PC-9 (cell line): ENCODE results near the gene SSNA1. TPM values are rescaled to one million over a fixed set of nuclear protein-coding genes. Genes with fewer than 3 reads are reported as not detected.

Experiments used
- BruUV-seq: library from RNA; stranded (reverse); fragments of 400-500 nt; replicated peaks from 2 replicates; lab custom pipeline; 2021; lab: Mats Ljungman, UMichigan
- CTCF ChIA-PET: fragments of 300-600 bp; sonication (Branson Sonifier 250); formaldehyde crosslinking; loops from one replicate; lab custom pipeline; 2022; ENCODE audit warnings: antibody characterized with exemption; lab: Charles Lee
- POLR2A ChIA-PET: fragments of 300-600 bp; sonication (Branson Sonifier 250); formaldehyde crosslinking; loops from one replicate; lab custom pipeline; 2022; ENCODE audit warnings: antibody characterized with exemption; ENCODE audit not compliant: unreplicated experiment; lab: Charles Lee
- DNase-seq, 2 experiments: peaks; one replicate each; pipeline versions ENCODE4 v3.0.0 to v3.0.0-alpha.2; 2015 to 2022; ENCODE audit warnings: mixed read lengths in 1 of 2
- H2AFZ ChIP-seq: fragments of 200-600 bp; sonication (generic); 2 replicates; pipeline ENCODE4 v1.8.1; 2017; ENCODE audit warnings: antibody characterized with exemption
- H3F3A ChIP-seq: fragments of 200-600 bp; sonication (generic); 2 replicates; pipeline ENCODE4 v1.8.1; 2017; ENCODE audit warnings: antibody characterized with exemption, mild to moderate bottlenecking, low read depth; ENCODE audit not compliant: insufficient read depth
- H3K27ac ChIP-seq: fragments of 200-600 bp; sonication (generic); 2 replicates; pipeline ENCODE4 v1.6.1; 2016; ENCODE audit warnings: mixed run types
- H3K27me3 ChIP-seq: fragments of 200-600 bp; sonication (generic); 2 replicates; pipeline ENCODE4 v1.6.1; 2016; ENCODE audit warnings: low read depth, mixed run types; ENCODE audit not compliant: insufficient read depth
- H3K36me3 ChIP-seq: fragments of 200-600 bp; sonication (generic); 2 replicates; pipeline ENCODE4 v1.6.1; 2016; ENCODE audit warnings: low read depth, mixed run types
- H3K4me1 ChIP-seq: fragments of 200-600 bp; sonication (generic); replicated peaks from 2 replicates; pipeline ENCODE4 v1.6.1; 2016; ENCODE audit warnings: mixed run types; ENCODE audit not compliant: insufficient read depth
- H3K4me2 ChIP-seq: fragments of 200-600 bp; sonication (generic); 2 replicates; pipeline ENCODE4 v1.6.1; 2017; ENCODE audit warnings: mixed run types
- H3K4me3 ChIP-seq: fragments of 200-600 bp; sonication (generic); 2 replicates; pipeline ENCODE4 v1.6.1; 2016; ENCODE audit warnings: mixed run types
- H3K79me2 ChIP-seq: fragments of 200-600 bp; sonication (generic); 2 replicates; pipeline ENCODE4 v1.6.1; 2017; ENCODE audit warnings: low read depth, mixed run types
- H3K9me2 ChIP-seq: fragments of 200-600 bp; sonication (generic); 2 replicates; pipeline ENCODE4 v1.8.1; 2017; ENCODE audit warnings: mild to moderate bottlenecking; ENCODE audit not compliant: insufficient read depth
- H3K9me3 ChIP-seq: fragments of 200-600 bp; sonication (generic); 2 replicates; pipeline ENCODE4 v1.8.1; 2016; ENCODE audit warnings: low read depth; ENCODE audit not compliant: insufficient read depth
- H4K20me1 ChIP-seq: fragments of 200-600 bp; sonication (generic); 2 replicates; pipeline ENCODE4 v1.8.1; 2017; ENCODE audit not compliant: insufficient read depth
- CTCF ChIP-seq: fragments of 200-600 bp; sonication (generic); conservative IDR thresholded peaks from 2 replicates; pipeline ENCODE4 v1.6.1; 2017; ENCODE audit warnings: mixed run types, antibody characterized with exemption, mild to moderate bottlenecking, moderate library complexity
- EZH2 ChIP-seq: fragments of 200-600 bp; sonication (generic); IDR thresholded peaks from 2 replicates; pipeline ENCODE4 v1.8.0; 2017; ENCODE audit warnings: antibody characterized with exemption, low read depth
- intact Hi-C: fragments of 100-400 bp; cut with micrococcal nuclease; formaldehyde crosslinking; loops from one replicate; pipeline ENCODE4 v1.10.0; 2022; ENCODE audit not compliant: unreplicated experiment
- total RNA-seq: library from RNA; stranded (reverse); gene quantifications from 2 replicates; pipeline ENCODE4 v1.2.3, GENCODE V29; 2021

SSNA1 gene
- total RNA-seq, 1 experiment from 2014 or later, result 98.7 TPM

- no peak for TF ChIP-seq EZH2
- no peak for TF ChIP-seq CTCF
- intact Hi-C loops, result loop anchor here (5.0 kb wide), 1 partner anchor 42 kb away; no protein-coding TSS in a partner anchor
- Histone ChIP-seq H3K4me1 (peaks cover 13% of the 10 kb centered on the region; the same call in 1 of the 2 replicates), H3K79me2 (no peaks in the 10 kb centered on the region), H3K27me3 (no peaks in the 10 kb centered on the region), H3K36me3 (no peaks in the 10 kb centered on the region), H3K4me2 (peak overlapping the region; percentile 99), H4K20me1 (no peaks in the 10 kb centered on the region), H3K9me3 (no peaks in the 10 kb centered on the region), H3K27ac (no peak overlapping the region), H3K9me2 (no peaks in the 10 kb centered on the region), H2AFZ (peak overlapping the region; percentile 83), H3F3A (peaks cover 11% of the 10 kb centered on the region; the same call in 1 of the 2 replicates), H3K4me3 (peak overlapping the region; percentile 75)
- DNase-seq, result peak; percentile 66 to 80
- BruUV-seq, result no TSS peak
- CTCF ChIA-PET, result no interaction called here
- POLR2A ChIA-PET, result interaction anchor here (0.6 kb wide), 1 partner anchor 70 kb away, joined by 4 read pairs; no protein-coding TSS in a partner anchor
Observed at GRCh38 chr9:137168904-137169856, 19.3 kb upstream of the SSNA1 start.

GRCh38 chr9:137169896-137170358 lies 18.5 kb upstream of the SSNA1 start, which contains the start of gene LRRC26:
TSS of gene LRRC26 (minus strand) at chr9:137170051. CDS start at chr9:137169943, 108 bp downstream.
- H2AFZ ChIP-seq, result peak within 1 kb of the TSS; percentile 83
- no TSS peak for BruUV-seq

More at GRCh38 chr9:137169896-137170358, 18.5 kb upstream of the SSNA1 start, which contains the start of gene LRRC26:
- DNase-seq, result no peak
- no peaks in the 10 kb centered on the region for H3K9me3 ChIP-seq
- CTCF ChIA-PET, result no interaction called here
- H3K27me3 ChIP-seq, result no peaks in the 10 kb centered on the region
- H4K20me1 ChIP-seq, result no peaks in the 10 kb centered on the region
- H3F3A ChIP-seq, result peaks cover 11% of the 10 kb centered on the region; the same call in 1 of the 2 replicates
- H3K4me3 ChIP-seq, result peak within 1 kb of the TSS; percentile 75
- no peak within 1 kb of the TSS for H3K27ac ChIP-seq
- intact Hi-C loops, result loop anchor here (5.0 kb wide), 1 partner anchor 43 kb away; no protein-coding TSS in a partner anchor
- peaks cover 13% of the 10 kb centered on the region; the same call in 1 of the 2 replicates for H3K4me1 ChIP-seq
- H3K36me3 ChIP-seq, result no peaks in the 10 kb centered on the region
- TF ChIP-seq EZH2 (no peak), CTCF (no peak)
- H3K79me2 ChIP-seq, result no peaks in the 10 kb centered on the region
- POLR2A ChIA-PET, result interaction anchor here (0.7 kb wide), 1 partner anchor 8 kb away, joined by 3 read pairs; no protein-coding TSS in a partner anchor
- H3K4me2 ChIP-seq, result peak within 1 kb of the TSS; percentile 99
- H3K9me2 ChIP-seq, result no peaks in the 10 kb centered on the region
